ENCODE results near the gene EMC8. TPM values are rescaled to one million over a fixed set of nuclear protein-coding genes. Genes with fewer than 3 reads are reported as not detected.

The EMC8 gene
- total and polyA plus RNA-seq, 8 donors, result 1.8 to 38.8 (median 16.4) TPM

GRCh38 chr16:85735946-85736345 is 63.4 kb downstream of the EMC8 start:
- WGBS, 5 donors, result 66 to 83% (median 76%) methylated on average over 5 to 6 of the region's 6 CpGs
- no peak overlapping the region for H3K4me3 ChIP-seq
- no peak for TF ChIP-seq POLR2AphosphoS5 (IDR thresholded peaks at IDR 0.05)
- TF ChIP-seq EP300 (IDR thresholded peaks at IDR 0.05), result no peak
- no peak for TF ChIP-seq CTCF (IDR thresholded peaks at IDR 0.05)
- peaks cover 0 to 14% (median 9%) of the 10 kb centered on the region in 4 donors for H3K4me1 ChIP-seq
- H3K27me3 ChIP-seq, result no peaks in the 10 kb centered on the region
- no peak overlapping the region for H3K27ac ChIP-seq
- DNase-seq, result no peak
- no peaks in the 10 kb centered on the region for H3K36me3 ChIP-seq
- no peaks in the 10 kb centered on the region for H3K9me3 ChIP-seq
- intact Hi-C loops (cut with DNase I; ENCODE audit: low total_unique reads), result no loop called here

- H3K27ac ChIP-seq, result no peak overlapping the region
- intact Hi-C loops (cut with DNase I; ENCODE audit: low total_unique reads), result no loop called here
- 56 to 70% (median 61%) methylated on average over 10 to 14 of the region's 14 CpGs for WGBS, 5 donors
Observed at GRCh38 chr16:85735225-85735635, 64.1 kb downstream of the EMC8 start.

GRCh38 chr16:85734311-85735017 is 64.9 kb downstream of the EMC8 start:
- no peak for DNase-seq
- no peaks in the 10 kb centered on the region for H3K36me3 ChIP-seq
- H3K27ac ChIP-seq, result no peak overlapping the region
- H3K4me3 ChIP-seq, result no peak overlapping the region
- intact Hi-C loops (cut with DNase I; ENCODE audit: low total_unique reads), result no loop called here
- TF ChIP-seq POLR2A (IDR thresholded peaks at IDR 0.05) (no peak), EP300 (IDR thresholded peaks at IDR 0.05) (no peak), POLR2AphosphoS5 (IDR thresholded peaks at IDR 0.05) (no peak), CTCF (IDR thresholded peaks at IDR 0.05) (no peak)
- no peaks in the 10 kb centered on the region for H3K9me3 ChIP-seq
- H3K27me3 ChIP-seq, result no peaks in the 10 kb centered on the region
- WGBS, 5 donors, result 45 to 63% (median 54%) methylated on average over 3 to 10 of the region's 10 CpGs
- peaks cover 0 to 14% (median 9%) of the 10 kb centered on the region in 4 donors for H3K4me1 ChIP-seq

More at GRCh38 chr16:85735225-85735635, 64.1 kb downstream of the EMC8 start:
- Histone ChIP-seq H3K36me3 (no peaks in the 10 kb centered on the region), H3K27me3 (no peaks in the 10 kb centered on the region), H3K4me1 (peaks cover 0 to 14% (median 9%) of the 10 kb centered on the region in 4 donors), H3K9me3 (no peaks in the 10 kb centered on the region), H3K4me3 (no peak overlapping the region)
- no peak for TF ChIP-seq POLR2A (IDR thresholded peaks at IDR 0.05)
- no peak for TF ChIP-seq CTCF (IDR thresholded peaks at IDR 0.05)
- no peak for TF ChIP-seq POLR2AphosphoS5 (IDR thresholded peaks at IDR 0.05)
- no peak for TF ChIP-seq EP300 (IDR thresholded peaks at IDR 0.05)
- DNase-seq, result peak; percentile 40 to 52

GRCh38 chr16:85733839-85734170 is 65.5 kb downstream of the EMC8 start:
- Histone ChIP-seq H3K27me3 (no peaks in the 10 kb centered on the region), H3K36me3 (no peaks in the 10 kb centered on the region), H3K27ac (no peak overlapping the region), H3K4me1 (peaks cover 0 to 14% (median 9%) of the 10 kb centered on the region in 4 donors), H3K9me3 (no peaks in the 10 kb centered on the region), H3K4me3 (no peak overlapping the region)
- no peak for DNase-seq
- TF ChIP-seq POLR2A (IDR thresholded peaks at IDR 0.05) (no peak), CTCF (IDR thresholded peaks at IDR 0.05) (no peak), POLR2AphosphoS5 (IDR thresholded peaks at IDR 0.05) (no peak), EP300 (IDR thresholded peaks at IDR 0.05) (no peak)
- intact Hi-C loops (cut with DNase I; ENCODE audit: low total_unique reads), result no loop called here
- WGBS, 5 donors, result 78 to 88% (median 80%) methylated on average over 11 of the region's 11 CpGs

All from stomach (tissue), 9 donors.